LNCaP clone FGC (cell line): ENCODE data around the gene TSHR.

Experiments used
- DNase-seq: peaks from one replicate; pipeline ENCODE4 v3.0.0-alpha.2; 2011; ENCODE audit warnings: low read depth
- H3K4me3 ChIP-seq: 2 replicates; pipeline ENCODE4 v1.5.1; 2011; ENCODE audit warnings: mild to moderate bottlenecking, low read depth, low read length, control low read depth
- CTCF ChIP-seq: IDR thresholded peaks from 2 replicates; pipeline ENCODE4 v1.5.1; 2012; ENCODE audit warnings: mild to moderate bottlenecking; ENCODE audit not compliant: control insufficient read depth, insufficient read depth; ENCODE audit errors: extremely low read depth

TSHR gene

GRCh38 chr14:81125536-81125935 lies 170.1 kb downstream of the TSHR start:
- no peak overlapping the region for H3K4me3 ChIP-seq
- DNase-seq: no peak
- TF ChIP-seq CTCF: no peak

- no peak for TF ChIP-seq CTCF
- DNase-seq: no peak
- H3K4me3 ChIP-seq: no peak overlapping the region
Observed at GRCh38 chr14:81127785-81128184, 172.4 kb downstream of the TSHR start.

GRCh38 chr14:81129242-81129641 lies 173.8 kb downstream of the TSHR start:
- no peak overlapping the region for H3K4me3 ChIP-seq
- no peak for TF ChIP-seq CTCF
- DNase-seq: no peak

- no peak overlapping the region for H3K4me3 ChIP-seq
- no peak for DNase-seq
- TF ChIP-seq CTCF: no peak
Observed at GRCh38 chr14:81132468-81132867, 177.0 kb downstream of the TSHR start.

GRCh38 chr14:81133400-81133799 lies 178.0 kb downstream of the TSHR start:
- no peak for DNase-seq
- no peak overlapping the region for H3K4me3 ChIP-seq
- no peak for TF ChIP-seq CTCF

- H3K4me3 ChIP-seq: no peak overlapping the region
- no peak for TF ChIP-seq CTCF
- no peak for DNase-seq
Observed at GRCh38 chr14:81137316-81137715, 181.9 kb downstream of the TSHR start.

- DNase-seq: no peak
- TF ChIP-seq CTCF: no peak
- no peak overlapping the region for H3K4me3 ChIP-seq
Observed at GRCh38 chr14:81138429-81138828, 183.0 kb downstream of the TSHR start.
